GM18505 (cell line): Measurements from ENCODE around the gene MARCHF3.
"Not testable (repeated sequence)": the region's sequence is repeated elsewhere in the genome, so short reads cannot be mapped to it uniquely, and the experiment has no call there.

Source experiments
- ATAC-seq: cut with Tn5 transposase; IDR thresholded peaks from one replicate; pipeline ENCODE4 v1.9.1; 2021; ENCODE audit not compliant: unreplicated experiment
- POLR2A ChIP-seq: IDR thresholded peaks from 4 replicates; pipeline ENCODE4 v1.6.1; 2011; ENCODE audit warnings: borderline replicate concordance; ENCODE audit not compliant: insufficient read depth, insufficient read length; ENCODE audit errors: extremely low read depth

Gene MARCHF3

DNA sequence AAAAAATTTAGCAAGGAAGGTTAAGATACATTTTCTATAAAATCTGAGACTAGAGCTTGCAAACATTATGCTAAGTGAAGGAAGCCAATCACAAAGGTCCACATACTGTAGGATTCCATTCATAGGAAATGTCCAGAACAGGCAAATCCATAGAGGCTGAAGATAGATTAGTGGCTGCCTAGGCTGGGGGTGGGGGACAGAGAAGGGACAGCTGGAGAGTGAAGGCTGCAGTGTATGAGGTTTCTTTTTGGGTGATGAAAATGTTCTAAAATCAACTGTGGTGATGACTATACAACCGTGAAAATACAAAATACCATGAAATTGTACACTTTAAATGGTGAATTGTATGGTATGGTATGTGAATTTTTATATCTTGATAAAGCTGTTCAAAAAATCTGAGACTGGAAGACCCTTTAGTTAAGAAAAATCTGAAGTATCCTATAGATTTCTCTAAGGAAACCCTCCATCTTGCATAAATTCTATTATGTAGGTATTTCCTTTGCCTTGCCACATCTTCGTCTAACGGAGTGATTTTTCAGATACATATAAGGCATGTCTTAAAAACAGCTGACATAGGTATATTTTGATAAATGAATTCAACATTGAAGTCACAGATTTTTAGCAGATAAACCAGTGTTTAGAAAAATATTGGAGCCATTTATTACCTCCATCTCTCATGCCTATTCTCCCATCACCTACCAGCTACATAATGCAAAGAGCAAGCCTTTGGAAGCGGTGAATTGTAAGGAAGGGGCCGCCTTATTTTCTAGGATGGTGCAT is 132.3 kb downstream of the MARCHF3 start:
- TF ChIP-seq POLR2A = no peak
- no peak for ATAC-seq

DNA sequence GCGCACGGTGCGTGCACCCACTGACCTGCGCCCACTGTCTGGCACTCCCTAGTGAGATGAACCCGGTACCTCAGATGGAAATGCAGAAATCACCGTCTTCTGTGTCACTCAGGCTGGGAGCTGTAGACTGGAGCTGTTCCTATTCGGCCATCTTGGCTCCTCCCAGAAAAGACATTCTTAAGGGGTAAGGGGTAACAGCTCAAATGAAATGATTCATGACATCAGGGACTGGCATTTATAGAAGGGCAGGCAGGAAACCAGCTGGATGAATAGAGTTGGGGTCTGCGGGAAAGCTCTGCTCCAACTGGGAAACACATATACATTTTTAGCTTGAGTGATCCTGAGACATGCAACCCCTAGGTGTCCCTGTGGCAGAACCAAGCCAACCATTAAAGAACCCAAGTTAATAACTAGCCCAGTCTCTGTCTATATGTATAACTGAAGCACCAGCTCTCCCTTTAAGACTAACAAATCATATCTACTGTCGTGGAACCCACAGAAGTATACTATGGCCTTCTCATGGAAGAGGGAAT is 134.1 kb downstream of the MARCHF3 start:
- TF ChIP-seq POLR2A = no peak

DNA sequence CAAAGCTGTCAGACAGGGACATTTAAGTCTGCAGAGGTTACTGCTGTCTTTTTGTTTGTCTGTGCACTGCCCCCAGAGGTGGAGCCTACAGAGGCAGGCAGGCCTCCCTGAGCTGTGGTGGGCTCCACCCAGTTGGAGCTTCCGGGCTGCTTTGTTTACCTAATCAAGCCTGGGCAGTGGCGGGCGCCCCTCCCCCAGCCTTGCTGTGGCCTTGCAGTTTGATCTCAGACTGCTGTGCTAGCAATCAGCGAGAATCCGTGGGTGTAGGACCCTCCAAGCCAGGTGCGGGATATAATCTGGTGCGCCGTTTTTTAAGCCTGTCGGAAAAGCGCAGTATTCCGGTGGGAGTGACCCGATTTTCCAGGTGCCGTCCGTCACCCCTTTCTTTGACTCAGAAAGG is 134.6 kb downstream of the MARCHF3 start:
- ATAC-seq = not testable (repeated sequence)

More for the DNA sequence above, 134.1 kb downstream of the MARCHF3 start:
- ATAC-seq = no peak

DNA sequence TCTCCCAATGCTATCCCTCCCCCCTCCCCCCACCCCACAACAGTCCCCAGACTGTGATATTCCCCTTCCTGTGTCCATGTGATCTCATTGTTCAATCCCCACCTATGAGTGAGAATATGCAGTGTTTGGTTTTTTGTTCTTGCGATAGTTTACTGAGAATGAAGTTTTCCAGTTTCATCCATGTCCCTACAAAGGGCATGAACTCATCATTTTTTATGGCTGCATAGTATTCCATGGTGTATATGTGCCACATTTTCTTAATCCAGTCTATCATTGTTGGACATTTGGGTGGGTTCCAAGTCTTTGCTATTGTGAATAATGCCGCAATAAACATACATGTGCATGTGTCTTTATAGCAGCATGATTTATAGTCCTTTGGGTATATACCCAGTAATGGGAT is 139.9 kb downstream of the MARCHF3 start:
- not testable (repeated sequence) for ATAC-seq

DNA sequence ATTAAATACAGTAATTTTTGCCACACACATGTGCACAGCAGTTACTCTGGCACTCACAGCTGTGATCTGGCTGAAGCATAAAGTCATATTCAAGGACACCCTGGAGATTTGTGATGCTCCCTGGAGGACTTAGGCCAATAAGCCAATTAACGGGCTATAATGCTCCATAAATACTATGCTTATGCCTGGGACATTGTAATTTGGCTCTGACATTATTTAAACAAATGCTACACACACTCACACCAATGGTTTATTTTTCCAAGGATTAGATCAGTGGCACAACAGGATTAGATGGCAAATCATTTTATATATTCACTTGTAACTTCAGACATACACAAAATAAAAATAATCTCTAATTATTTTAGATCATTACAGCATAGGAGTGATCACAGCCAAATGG is 142.2 kb downstream of the MARCHF3 start:
- ATAC-seq = no peak
- no peak for TF ChIP-seq POLR2A

DNA sequence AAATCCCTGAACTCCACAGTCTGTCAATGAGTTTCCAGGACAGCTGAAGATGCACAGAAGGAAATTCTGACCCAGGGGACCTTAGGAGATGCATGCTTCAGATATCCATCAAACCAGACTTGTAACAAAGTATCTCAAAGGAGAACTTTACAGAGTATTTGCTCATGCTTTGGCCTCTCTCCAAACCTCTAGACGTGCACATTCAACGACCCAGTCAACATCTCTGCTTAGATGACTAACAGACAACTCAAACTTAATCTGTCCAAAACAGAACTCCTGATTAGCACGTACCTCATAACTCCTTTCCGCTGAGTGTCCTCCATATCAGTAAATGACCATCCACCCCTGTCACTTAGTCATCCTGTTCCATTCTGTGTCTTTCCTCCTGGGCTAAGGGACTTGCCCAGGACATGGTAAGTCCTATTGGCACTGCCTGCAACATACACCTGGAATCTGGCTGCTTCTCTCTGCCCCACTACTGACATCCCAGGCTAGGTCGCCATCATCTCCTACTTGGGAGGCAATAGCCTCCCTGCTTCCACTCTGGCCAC is 146.0 kb downstream of the MARCHF3 start:
- no peak for TF ChIP-seq POLR2A
- no peak for ATAC-seq

DNA sequence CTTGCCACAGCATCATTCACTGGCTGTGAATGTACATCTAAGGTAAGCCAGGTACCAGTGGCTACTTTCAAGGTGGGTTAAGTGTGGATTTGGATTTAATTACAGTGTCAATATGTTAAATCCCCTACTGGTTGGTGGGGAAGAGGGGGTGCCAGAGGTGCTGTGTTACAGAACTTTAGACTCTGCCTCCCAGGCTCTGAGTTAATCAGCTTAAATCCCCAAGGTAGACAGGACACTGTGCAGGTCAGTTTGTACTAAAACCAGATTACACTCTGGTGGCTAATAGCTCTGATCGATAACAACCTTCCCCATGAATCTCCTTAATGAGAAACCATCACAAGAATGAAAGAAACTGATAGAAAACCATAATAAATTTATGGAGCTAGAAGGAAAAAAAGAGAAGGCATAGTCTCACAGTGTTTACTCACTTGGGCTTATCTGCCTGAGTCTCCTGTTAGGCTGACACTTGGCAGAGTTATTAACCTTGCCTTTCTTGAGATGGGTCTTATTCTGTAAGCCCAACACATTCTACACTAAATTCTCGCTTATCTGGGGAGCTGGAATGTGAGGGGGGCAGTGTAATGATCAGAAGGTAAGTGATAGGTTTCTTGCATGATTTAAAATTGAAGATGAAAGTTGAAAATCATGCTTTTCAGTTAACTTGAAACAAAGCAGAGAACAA is 146.7 kb downstream of the MARCHF3 start:
- no peak for TF ChIP-seq POLR2A
- ATAC-seq = no peak

DNA sequence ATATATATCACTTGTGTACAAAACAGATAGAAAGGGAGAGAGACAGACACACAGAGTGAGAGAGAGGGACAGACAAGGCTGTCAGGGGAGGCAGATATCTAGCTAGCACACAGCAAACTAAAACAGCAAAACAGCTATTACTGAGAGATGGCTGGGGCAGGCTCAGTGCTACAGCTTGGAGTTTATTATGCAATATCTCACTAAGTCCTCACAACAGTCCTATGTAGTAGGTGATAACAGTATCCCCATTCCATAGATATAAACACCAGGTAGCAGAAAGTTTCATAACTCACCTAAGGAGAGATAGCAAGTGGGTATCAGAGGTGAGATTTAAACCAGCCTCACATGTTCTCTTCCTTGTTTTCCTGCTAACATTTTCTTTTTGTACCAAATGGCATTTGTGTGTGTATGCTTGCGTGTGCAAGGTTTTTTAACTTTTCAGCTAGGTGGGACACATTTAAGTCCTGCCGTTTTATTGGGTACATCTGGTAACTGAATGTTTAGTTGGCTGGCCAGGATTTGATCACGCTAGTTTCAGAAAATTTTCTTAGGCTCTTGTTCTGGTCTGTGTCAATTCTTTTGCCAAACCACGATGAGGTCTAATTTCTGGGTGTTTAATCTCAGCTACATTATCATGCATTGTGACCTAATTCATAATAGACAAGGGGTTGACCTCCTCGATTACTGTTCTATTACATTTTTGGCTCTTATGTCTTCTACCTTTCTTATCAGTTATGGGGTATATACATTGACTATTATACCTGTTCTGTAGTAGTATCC is 148.3 kb downstream of the MARCHF3 start:
- no peak for TF ChIP-seq POLR2A
- ATAC-seq = no peak

DNA sequence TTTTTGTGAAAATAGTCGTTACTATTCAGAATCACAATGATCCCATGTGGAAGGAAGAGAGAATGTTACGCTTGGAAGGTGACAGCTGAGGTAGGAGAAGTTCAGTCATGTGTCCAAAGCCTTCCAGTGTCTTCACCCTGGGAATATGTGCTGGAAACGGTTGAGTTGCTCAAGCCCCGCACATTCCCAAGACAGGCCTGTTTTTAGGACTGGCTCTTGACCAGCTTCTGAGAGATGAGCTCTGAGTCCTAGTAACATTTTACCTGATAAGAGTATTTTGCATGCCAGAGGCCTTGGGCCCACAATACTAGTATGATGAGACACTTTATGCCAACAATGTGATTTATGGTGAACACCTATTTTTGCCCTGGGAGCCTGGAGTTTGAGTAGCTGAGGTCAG is 151.7 kb downstream of the MARCHF3 start:
- no peak for TF ChIP-seq POLR2A
- ATAC-seq = no peak

DNA sequence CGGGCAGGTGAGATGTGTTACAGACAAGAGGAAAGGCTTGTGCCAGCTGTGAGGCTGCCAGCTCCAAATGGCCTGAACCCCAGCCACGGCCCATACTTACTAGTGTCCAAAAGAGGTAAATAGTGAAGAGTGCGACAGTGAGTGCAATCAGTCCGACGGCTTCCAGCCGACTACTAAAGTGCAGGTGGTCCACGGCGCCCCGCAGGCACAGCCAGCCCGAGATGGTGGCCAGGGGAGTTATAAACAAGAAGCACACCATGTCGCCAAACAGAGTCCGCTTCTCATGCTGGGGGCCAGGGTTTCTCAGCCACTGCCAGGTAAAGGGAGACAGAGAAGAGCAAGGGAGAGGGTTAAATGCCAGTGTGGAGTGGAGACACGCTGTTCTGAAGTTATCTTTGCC is 152.3 kb downstream of the MARCHF3 start:
- TF ChIP-seq POLR2A = no peak
- ATAC-seq = no peak

DNA sequence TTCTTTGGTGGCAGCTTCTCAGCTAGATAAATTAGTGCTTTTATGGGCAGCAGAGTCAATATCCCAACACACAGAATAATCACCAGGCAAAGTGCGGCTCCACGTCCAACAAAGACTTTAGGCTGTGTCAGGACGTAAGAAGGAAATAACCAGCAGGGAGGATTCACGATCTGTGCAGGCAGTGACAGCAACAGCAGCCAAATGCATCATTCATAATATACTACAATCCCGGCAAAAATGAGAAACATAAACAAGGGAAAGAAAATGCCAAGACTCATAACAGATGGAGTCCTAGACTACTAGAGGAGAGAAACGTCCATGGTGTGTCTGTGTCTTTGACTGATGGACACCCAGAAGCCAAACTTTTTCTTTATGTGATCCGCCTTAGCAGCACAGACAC is 152.8 kb downstream of the MARCHF3 start:
- ATAC-seq = no peak

DNA sequence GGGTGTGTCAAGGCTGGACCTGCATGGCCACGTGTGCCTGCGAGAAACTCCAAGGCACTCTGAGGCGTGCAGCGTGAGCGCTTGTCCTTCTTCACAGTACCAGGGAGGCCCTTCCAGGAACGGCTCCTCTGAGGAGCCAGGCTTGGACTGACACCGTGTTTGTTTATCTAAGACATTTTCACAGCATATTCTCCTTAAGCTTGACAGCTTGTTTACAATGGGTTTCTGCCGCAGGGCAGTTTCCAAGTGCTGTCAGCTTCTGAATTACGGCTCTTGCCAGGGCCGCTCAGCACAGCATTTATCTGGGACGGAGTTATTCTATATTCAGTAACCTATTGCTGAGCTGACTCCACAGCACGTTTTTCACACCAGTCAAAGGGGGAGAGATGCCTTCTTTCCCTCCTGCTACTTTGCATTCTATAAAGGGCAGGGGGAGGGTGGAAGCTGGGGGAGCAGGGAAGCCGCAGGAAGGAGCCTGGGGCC is 155.0 kb downstream of the MARCHF3 start:
- ATAC-seq = no peak
- no peak for TF ChIP-seq POLR2A

More for the DNA sequence above, 152.8 kb downstream of the MARCHF3 start:
- TF ChIP-seq POLR2A = no peak
